ENCODE results near the gene EFCAB6.

EFCAB6 gene

GRCh38 chr22:43555561-43556515, 256.3 kb downstream of the EFCAB6 start:
- ATAC-seq: no peak
- TF ChIP-seq ISL1 (CRISPR knock-in tag; IDR thresholded peaks at IDR 0.05): no peak
- TF ChIP-seq ZNF70 (CRISPR knock-in tag; IDR thresholded peaks at IDR 0.05): no peak
- no peak for TF ChIP-seq OSR1 (CRISPR knock-in tag; IDR thresholded peaks at IDR 0.05)
- TF ChIP-seq PATZ1 (CRISPR knock-in tag; IDR thresholded peaks at IDR 0.05; ENCODE audit: borderline replicate concordance): no peak
- TF ChIP-seq GLIS3 (CRISPR knock-in tag; IDR thresholded peaks at IDR 0.05): no peak
- TF ChIP-seq PPARA (CRISPR knock-in tag; IDR thresholded peaks at IDR 0.05; ENCODE audit: borderline replicate concordance): no peak
- TF ChIP-seq ZC3H10 (CRISPR knock-in tag; IDR thresholded peaks at IDR 0.05): no peak
- no peak for TF ChIP-seq RARB (CRISPR knock-in tag; IDR thresholded peaks at IDR 0.05)
- TF ChIP-seq TOX (CRISPR knock-in tag; IDR thresholded peaks at IDR 0.05; ENCODE audit: borderline replicate concordance): no peak
- TF ChIP-seq POU6F1 (CRISPR knock-in tag; IDR thresholded peaks at IDR 0.05; ENCODE audit: borderline replicate concordance, low read depth): no peak
- TF ChIP-seq ZFP30 (CRISPR knock-in tag; IDR thresholded peaks at IDR 0.05): no peak
- TF ChIP-seq ESRRG (CRISPR knock-in tag; IDR thresholded peaks at IDR 0.05): no peak
- TF ChIP-seq ZNF8 (CRISPR knock-in tag; IDR thresholded peaks at IDR 0.05): no peak
- no peak for TF ChIP-seq CSDC2 (CRISPR knock-in tag; IDR thresholded peaks at IDR 0.05)
- no peak for TF ChIP-seq ZNF565 (CRISPR knock-in tag; conservative IDR thresholded peaks at IDR 0.05; ENCODE audit: low read depth)
- no peak for TF ChIP-seq ZFP3 (CRISPR knock-in tag; IDR thresholded peaks at IDR 0.05)
- TF ChIP-seq CSRNP3 (CRISPR knock-in tag; IDR thresholded peaks at IDR 0.05): no peak
- no peak for TF ChIP-seq ARNTL (CRISPR knock-in tag; IDR thresholded peaks at IDR 0.05; ENCODE audit: borderline replicate concordance, low read depth)
- TF ChIP-seq TSHZ2 (CRISPR knock-in tag; IDR thresholded peaks at IDR 0.05): no peak
- TF ChIP-seq CREB5 (CRISPR knock-in tag; IDR thresholded peaks at IDR 0.05; ENCODE audit: low read depth): no peak

- TF ChIP-seq OSR1 (CRISPR knock-in tag; IDR thresholded peaks at IDR 0.05): no peak
- TF ChIP-seq CSRNP3 (CRISPR knock-in tag; IDR thresholded peaks at IDR 0.05): no peak
- no peak for TF ChIP-seq ZNF70 (CRISPR knock-in tag; IDR thresholded peaks at IDR 0.05)
- no peak for TF ChIP-seq ISL1 (CRISPR knock-in tag; IDR thresholded peaks at IDR 0.05)
- TF ChIP-seq TOX (CRISPR knock-in tag; IDR thresholded peaks at IDR 0.05; ENCODE audit: borderline replicate concordance): no peak
- no peak for TF ChIP-seq POU6F1 (CRISPR knock-in tag; IDR thresholded peaks at IDR 0.05; ENCODE audit: borderline replicate concordance, low read depth)
- no peak for TF ChIP-seq ZFP30 (CRISPR knock-in tag; IDR thresholded peaks at IDR 0.05)
- TF ChIP-seq ZNF8 (CRISPR knock-in tag; IDR thresholded peaks at IDR 0.05): no peak
- TF ChIP-seq ZC3H10 (CRISPR knock-in tag; IDR thresholded peaks at IDR 0.05): no peak
- no peak for TF ChIP-seq SNAI2 (CRISPR knock-in tag; IDR thresholded peaks at IDR 0.05)
- no peak for TF ChIP-seq ZFP3 (CRISPR knock-in tag; IDR thresholded peaks at IDR 0.05)
- TF ChIP-seq CSDC2 (CRISPR knock-in tag; IDR thresholded peaks at IDR 0.05): no peak
- no peak for TF ChIP-seq RARB (CRISPR knock-in tag; IDR thresholded peaks at IDR 0.05)
- TF ChIP-seq TCF4 (CRISPR knock-in tag; IDR thresholded peaks at IDR 0.05; ENCODE audit: borderline replicate concordance): no peak
- no peak for TF ChIP-seq ZNF565 (CRISPR knock-in tag; conservative IDR thresholded peaks at IDR 0.05; ENCODE audit: low read depth)
- TF ChIP-seq PPARA (CRISPR knock-in tag; IDR thresholded peaks at IDR 0.05; ENCODE audit: borderline replicate concordance): no peak
- no peak for ATAC-seq
These were observed 257.3 kb downstream of the EFCAB6 start for GRCh38 chr22:43554694-43555365.

Measured in SK-N-SH treated with all-trans-retinoic acid at 6 μM for 48 hours (cell line).